Central memory CD4-positive, alpha-beta T cell (primary cell): ENCODE measurements around the gene ASMTL.
A peak's percentile ranks its signal among the peaks of the same experiment; 100 is the strongest.
"Not testable (repeated sequence)": the region's sequence is repeated elsewhere in the genome, so short reads cannot be mapped to it uniquely, and the experiment has no call there.

Source experiments
- DNase-seq: peaks from one replicate; pipeline ENCODE4 v3.0.0; 2022

ASMTL gene

GRCh38 chrX:1453395-1453783, 680 bp upstream of the ASMTL start:
- DNase-seq = peak; percentile 84

DNA sequence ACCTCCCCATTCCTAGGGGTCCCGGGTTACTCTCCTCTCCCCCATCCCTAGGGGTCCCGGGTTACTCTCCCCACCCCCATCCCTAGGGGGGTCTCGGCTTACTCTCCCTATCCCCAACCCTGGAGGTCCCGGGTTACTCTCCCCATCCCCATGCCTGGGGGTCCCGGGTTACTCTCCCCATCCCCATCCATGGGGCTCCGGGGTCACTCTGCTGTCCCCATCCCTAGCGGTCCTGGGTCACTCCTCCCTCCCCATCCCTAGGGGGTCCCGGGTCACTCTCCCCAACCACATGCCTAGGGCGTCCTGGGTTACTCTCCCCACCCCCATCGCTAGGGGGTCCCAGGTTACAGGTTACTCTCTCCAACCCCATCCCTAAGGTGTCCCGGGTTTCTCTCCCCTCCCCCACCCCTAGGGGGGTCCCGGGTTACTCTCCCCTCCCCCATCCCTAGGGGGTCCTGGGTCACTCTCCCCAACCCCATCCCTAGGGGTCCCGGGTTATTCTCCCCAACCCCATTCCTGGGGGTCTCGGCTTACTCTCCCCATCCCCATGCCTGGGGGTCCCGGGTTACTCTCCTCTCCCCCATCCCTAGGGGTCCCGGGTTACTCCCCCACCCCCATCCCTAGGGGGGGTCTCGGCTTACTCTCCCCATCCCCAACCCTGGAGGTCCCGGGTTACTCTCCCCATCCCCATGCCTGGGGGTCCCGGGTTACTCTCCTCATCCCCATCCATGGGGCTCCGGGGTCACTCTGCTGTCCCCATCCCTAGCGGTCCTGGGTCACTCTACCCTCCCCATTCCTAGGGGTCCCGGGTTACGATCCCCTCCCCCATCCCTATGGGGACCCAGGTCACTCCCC, 821 bp downstream of the ASMTL start:
- no peak for DNase-seq

DNA sequence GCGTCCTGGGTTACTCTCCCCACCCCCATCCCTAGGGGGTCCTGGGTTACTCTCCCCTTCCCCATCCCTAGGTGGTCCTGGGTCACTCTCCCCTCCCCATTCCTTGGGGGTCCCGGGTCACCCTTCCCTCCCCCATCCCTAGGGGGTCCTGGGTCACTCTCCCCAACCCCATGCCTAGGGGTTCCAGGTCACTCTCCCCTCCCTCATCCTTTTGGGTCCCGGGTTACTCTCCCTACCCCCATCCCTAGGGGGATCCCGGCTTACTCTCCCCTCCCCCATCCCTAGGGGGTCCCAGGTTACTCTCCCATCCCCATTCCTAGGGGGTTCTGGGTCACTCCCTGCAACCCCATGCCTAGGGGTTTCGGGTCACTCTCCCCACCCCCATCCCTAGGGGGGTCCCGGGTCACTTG, 1.5 kb downstream of the ASMTL start:
- DNase-seq = no peak

- no peak for DNase-seq
Observed at GRCh38 chrX:1450361-1451161, 2.1 kb downstream of the ASMTL start.

DNA sequence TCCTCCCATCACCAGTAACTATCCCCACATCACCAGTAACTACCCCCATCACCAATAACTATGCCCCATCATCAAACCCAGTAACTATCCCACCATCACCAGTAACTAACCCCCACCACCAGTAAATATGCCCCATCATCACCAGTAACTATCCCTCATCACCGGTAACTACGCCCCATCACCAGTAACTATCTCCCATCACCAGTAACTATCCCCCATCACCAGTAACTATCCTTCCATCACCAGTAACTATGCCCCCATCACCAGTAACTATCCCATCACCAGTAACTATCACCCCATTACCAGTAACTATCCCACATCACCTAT, 2.9 kb downstream of the ASMTL start:
- no peak for DNase-seq

DNA sequence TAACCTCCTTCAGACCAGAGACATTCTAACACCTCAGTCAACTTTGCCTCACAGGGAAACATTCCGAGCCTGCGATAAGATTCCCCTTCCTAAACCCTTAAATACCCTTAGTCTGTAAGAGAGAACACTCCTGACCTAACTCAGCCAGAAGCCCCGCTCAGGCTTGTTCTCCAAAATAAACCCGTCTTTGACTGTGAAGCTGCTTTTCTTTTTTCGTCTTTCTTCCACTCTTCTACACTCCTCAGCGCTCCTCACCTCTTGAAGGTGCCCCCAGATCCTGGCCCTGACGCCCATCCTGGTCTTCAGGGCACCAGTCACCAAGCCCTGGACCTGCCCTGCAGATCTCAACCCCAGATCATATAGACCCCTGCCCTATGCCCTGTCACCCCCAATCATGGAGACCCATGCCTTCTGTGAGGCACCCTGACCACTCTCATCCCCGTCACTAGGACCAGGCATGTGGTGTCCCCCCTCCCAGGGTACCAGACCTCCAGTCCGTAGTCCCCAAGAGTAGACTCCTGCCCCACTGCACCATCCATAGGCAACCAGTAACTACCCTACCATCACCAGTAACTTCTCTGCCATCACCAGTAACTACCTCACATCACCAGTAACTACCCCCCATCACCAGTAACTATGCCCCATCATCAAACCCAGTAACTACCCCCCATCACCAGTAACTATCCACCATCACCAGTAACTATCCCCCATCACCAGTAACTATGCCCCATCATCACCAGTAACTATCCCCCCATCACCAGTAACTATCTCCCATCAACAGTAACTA, 3.5 kb downstream of the ASMTL start:
- no peak for DNase-seq

DNA sequence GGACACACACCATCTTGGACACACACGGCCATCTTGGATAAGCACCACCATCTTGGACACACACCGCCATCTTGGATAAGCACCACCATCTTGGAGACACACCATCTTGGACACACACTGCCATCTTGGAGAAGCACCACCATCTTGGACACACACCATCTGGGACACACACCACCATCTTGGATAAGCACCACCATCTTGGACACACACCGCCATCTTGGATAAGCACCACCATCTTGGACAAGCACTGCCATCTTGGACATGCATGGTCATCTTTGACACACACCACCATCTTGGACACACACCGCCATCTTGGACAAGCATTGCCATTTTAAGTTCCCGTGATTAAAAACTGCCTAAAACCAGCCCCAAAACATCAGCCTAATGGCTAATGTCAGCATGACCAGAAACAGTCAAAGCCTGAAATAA, 4.1 kb downstream of the ASMTL start:
- not testable (repeated sequence) for DNase-seq

DNA sequence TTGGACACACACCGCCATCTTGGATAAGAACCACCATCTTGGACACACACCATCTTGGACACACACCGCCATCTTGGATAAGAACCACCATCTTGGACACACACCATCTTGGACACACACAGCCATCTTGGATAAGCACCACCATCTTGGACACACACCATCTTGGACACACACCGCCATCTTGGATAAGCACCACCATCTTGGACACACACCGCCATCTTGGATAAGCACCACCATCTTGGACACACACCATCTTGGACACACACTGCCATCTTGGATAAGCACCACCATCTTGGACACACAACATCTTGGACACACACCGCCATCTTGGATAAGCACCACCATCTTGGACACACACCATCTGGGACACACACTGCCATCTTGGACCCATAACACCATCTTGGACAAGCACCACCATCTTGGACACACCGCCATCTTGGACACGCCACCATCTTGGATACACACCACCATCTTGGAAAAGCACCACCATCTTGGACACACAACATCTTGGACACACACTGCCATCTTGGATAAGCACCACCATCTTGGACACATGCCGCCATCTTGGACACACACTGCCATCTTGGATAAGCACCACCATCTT, 4.6 kb downstream of the ASMTL start:
- DNase-seq = not testable (repeated sequence)

DNA sequence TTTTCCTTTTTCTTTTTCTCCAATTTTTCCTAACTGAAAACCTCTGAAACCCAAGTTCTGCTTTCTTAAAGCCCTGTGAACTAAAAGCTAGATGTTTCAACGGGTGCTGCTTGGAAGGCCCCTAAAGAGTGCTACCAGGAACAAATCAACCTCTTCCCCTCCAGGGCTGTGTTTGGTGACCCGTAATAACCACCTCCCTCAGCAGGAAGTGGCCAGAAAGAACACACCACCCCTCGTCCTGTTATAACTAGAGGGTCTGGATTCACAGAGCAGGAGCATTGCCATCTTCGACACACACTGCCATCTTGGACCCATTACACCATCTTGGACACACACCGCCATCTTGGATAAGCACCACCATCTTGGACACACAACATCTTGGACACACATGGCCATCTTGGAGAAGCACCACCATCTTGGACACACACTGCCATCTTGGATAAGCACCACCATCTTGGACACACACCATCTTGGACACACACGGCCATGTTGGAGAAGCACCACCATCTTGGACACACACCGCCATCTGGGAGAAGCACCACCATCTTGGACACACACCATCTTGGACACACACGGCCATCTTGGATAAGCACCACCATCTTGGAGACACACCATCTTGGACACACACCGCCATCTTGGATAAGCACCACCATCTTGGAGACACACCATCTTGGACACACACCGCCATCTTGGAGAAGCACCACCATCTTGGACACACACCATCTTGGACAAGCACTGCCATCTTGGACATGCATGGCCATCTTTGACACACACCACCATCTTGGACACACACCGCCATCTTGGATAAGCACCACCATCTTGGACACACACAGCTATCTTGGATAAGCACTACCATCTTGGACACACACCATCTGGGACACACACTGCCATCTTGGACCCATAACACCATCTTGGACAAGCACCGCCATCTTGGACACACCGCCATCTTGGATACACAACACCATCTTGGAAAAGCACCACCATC, 5.4 kb downstream of the ASMTL start:
- not testable (repeated sequence) for DNase-seq

DNA sequence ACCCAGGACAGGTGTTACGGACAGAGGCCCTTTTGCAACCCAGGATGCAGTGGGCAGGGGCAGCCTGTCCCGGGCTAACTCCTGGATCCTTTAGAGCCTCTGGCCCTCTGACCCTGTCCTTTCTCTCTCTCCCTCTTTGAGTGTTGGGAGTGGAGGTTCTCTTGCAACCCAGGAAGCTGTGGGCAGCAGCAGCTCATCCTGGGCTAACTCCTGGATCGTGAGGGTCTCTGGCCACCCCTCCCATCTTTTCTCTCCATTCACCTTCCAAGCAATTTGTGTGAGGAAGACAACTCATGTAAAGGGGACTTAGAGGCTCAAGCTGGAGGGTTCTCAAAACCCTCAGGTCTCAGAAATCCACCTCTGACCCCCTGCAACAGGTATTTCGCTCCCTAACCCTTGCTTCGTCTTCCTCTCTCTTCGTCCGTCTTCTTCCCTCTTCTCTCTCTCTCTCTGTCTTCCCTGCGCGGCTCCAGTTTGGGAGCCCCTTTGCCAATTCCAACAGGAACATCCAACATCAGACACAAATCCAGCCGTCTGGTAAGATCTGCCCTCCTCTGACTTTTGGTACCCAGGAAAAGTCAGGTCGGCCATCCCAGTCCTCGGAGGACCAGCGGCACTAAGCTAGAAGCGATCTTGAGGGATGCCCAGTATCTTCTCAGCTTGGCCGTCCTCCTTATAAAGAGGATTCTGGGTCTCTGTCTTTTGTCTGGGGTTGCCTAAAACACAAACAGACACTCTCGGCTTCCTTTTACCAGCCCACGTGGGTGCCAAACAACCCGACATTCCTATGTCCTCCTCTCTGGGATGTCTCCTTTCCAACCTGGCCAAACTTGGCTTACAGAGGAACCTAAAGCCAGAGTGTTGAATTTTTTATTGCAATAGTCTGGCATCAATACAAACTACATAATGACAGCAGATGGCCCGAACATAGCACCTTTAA, 7.9 kb downstream of the ASMTL start:
- no peak for DNase-seq

DNA sequence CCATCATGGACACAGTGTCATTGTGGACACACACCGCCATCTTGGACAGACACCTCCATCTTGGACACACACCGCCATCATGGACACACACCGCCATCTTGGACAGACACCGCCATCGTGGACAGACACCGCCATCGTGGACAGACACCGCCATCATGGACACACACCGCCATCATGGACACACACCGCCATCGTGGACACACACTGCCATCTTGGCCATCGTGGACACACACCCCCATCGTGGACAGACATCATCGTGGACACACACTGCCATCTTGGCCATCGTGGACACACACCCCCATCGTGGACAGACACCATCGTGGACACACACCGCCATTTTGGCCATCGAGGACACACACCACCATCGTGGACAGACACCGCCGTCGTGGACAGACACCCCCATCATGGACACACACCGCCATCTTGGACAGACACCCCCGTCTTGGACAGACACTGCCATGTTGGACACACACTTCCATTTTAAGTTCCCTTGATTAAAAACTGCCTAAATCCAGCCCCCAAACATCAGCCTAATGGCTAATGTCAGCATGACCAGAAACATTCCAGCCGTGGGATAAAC, 9.1 kb downstream of the ASMTL start:
- no peak for DNase-seq

GRCh38 chrX:1442724-1443367, 9.9 kb downstream of the ASMTL start:
- DNase-seq = no peak

GRCh38 chrX:1442016-1442665, 10.6 kb downstream of the ASMTL start:
- no peak for DNase-seq

DNA sequence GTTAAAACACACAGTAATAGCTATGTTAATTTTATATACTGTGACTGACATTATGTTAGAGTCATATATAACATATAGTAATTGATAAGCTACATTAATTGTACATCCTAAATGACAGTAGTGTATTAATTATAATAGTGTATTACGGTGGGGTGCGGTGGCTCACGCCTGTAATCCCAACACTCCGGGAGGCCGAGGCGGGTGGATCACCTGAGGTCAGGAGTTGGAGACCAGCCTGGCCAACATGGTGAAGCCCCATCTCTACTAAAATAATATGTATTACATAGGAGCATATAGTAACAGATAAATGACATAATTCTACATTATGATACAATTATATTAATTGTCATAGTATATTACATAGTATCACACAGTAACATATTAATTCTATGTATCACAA, 12.2 kb downstream of the ASMTL start:
- no peak for DNase-seq

DNA sequence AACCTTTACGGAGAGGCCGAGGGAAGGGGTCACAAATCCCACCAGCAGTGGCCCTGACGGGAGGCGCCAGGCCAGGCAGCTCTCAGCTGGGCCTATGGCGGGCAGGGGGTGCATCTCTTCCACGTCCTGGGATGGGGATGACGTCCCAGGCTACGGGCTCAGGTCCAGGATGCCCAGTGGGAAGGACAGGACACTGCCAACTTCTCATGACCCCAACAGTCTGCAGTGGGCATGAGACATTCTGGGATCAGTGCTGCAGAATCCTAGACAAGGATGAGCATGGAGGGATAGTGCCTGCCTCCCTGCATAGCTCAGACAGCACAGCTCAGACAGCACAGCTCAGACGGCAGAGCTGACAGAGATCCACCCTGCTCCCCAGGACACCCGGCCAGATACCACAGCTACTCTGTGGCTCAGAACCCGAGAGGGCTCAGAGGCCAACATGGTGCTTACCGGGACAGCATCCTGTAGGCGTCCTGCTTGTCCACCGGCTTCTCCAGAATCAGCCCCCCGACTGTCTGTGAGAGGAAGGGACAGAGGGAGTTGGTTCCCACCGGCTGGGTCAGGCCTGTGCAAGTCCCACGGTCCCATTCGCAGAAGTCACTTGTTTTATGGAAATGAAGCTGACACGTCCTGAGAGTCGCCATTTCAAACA, 17.3 kb downstream of the ASMTL start:
- no peak for DNase-seq

DNA sequence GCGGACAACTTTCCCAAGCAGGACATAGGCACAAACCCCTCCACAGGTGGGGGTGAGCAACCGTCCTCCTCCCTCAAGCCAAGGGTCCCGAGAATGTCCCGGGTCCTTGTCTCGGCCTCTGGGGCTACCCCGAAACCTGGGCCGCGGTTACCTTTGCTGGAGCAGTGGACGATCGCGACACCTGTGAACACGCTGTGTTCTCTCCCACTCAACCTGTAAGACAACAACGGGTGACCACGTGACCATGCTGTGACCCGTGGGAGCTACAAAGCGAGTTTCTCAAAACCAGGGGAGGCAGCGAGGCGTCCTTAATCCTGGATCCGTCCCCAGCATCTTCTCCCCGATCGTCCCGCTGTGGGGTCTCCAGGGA, 17.9 kb downstream of the ASMTL start:
- no peak for DNase-seq

DNA sequence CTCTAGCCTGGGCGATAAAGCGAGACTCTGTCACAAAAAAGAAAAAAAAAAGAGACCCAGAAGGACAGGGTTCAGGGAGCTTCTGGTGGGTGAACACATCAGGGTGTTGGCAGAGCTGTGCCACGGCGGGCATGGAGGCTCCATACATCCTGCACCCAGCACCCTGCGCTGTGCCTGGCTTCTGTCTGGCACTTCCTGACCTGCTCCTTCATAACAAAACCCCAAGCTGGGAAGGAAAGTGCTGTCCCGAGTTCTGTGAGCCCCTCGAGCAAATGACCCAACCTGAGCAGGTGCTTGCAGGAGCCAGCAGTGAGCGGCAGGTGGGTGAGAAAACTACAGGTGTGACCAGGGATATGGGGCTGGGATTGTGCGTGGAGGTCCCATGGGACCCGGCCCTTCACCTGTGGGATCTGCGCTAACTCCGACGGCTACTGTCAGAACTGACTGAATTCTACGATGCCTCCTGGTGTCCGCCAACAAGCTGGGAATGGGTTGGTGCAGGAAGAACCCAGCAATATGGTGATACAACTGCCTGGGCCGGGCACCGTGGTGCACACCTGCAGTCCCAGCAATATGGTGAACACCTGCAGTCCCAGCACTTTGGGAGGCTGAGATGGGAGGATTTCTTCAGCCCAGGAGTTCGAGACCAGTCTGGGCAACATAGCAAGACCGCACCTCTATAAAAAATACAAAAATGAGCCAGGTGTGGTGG, 18.9 kb downstream of the ASMTL start:
- no peak for DNase-seq

DNA sequence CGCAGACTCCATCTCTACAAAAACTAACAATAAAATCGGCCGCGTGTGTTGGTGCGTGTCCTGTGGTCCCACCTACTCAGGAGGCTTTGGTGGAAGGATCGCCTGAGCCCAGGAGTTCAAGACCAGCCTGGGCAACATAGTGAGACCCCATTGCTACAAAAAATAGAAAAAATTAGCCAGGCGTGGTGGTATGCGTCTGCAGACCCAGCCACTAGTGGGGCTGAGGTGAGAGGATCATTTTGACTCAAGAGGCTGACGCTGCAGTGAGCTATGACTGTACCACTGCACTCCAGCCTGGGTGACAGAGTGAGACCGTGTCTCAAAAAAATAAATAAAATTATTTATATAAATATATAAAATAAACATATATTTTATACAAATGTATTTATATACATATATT, 22.3 kb downstream of the ASMTL start:
- no peak for DNase-seq
